DND-41 (cell line): ENCODE measurements around the gene CHRM3.

Source experiments
- ATAC-seq: fragments of 200-7000 bp; cut with Tn5 transposase; 3 replicates; pipeline ENCODE4 v1.9.1; 2021; ENCODE audit warnings: low read depth; ENCODE audit not compliant: insufficient read depth
- DNase-seq: peaks from one replicate; pipeline ENCODE4 v3.0.0-alpha.2; 2020
- H2AFZ ChIP-seq: 2 replicates; pipeline ENCODE4 v1.6.0; 2012; ENCODE audit warnings: low read depth, low read length
- H3K27ac ChIP-seq: 2 replicates; pipeline ENCODE4 v1.5.1; 2012; ENCODE audit warnings: low read length, inconsistent platforms
- H3K27me3 ChIP-seq: fragments of 200-600 bp; sonication (generic); 2 replicates; pipeline ENCODE4 v1.6.0; 2012; ENCODE audit warnings: low read length, mild to moderate bottlenecking, inconsistent platforms; ENCODE audit not compliant: insufficient read depth, poor library complexity
- H3K36me3 ChIP-seq: 2 replicates; pipeline ENCODE4 v1.5.1; 2012; ENCODE audit warnings: low read length, inconsistent platforms; ENCODE audit not compliant: insufficient read depth
- H3K4me1 ChIP-seq: 2 replicates; pipeline ENCODE4 v1.5.1; 2012; ENCODE audit warnings: mild to moderate bottlenecking, low read length; ENCODE audit not compliant: insufficient read depth
- H3K4me2 ChIP-seq: 2 replicates; pipeline ENCODE4 v1.6.0; 2012; ENCODE audit warnings: mild to moderate bottlenecking, moderate library complexity, low read length, inconsistent platforms; ENCODE audit not compliant: insufficient read depth
- H3K4me3 ChIP-seq, 2 experiments: fragments of 200-600 bp in 1 of 2; shearing (Covaris generic) in 1 of 2; 2 replicates each; pipeline ENCODE4 v1.5.1; 2012 to 2016; ENCODE audit warnings: inconsistent platforms in 2 of 2, low read length in 2 of 2, mild to moderate bottlenecking in 2 of 2, low read depth in 1 of 2, moderate library complexity in 1 of 2
- H3K79me2 ChIP-seq: 2 replicates; pipeline ENCODE4 v1.6.0; 2012; ENCODE audit warnings: low read length, inconsistent platforms; ENCODE audit not compliant: insufficient read depth
- H3K9ac ChIP-seq: 2 replicates; pipeline ENCODE4 v1.6.0; 2012; ENCODE audit warnings: low read depth, mild to moderate bottlenecking, inconsistent platforms, low read length, moderate library complexity
- H3K9me3 ChIP-seq: 2 replicates; pipeline ENCODE4 v1.5.1; 2012; ENCODE audit warnings: low read length, moderate library complexity, mild to moderate bottlenecking, inconsistent platforms; ENCODE audit not compliant: insufficient read depth, severe bottlenecking
- H4K20me1 ChIP-seq: 2 replicates; pipeline ENCODE4 v1.6.0; 2012; ENCODE audit warnings: low read length; ENCODE audit not compliant: insufficient read depth
- EZH2 ChIP-seq: IDR thresholded peaks from 3 replicates; pipeline ENCODE4 v1.6.1; 2012; ENCODE audit warnings: borderline replicate concordance, low read depth, mild to moderate bottlenecking, moderate library complexity, low read length, inconsistent platforms; ENCODE audit not compliant: severe bottlenecking
- TF ChIP-seq, protein P1 (sequence below): IDR thresholded peaks from 2 replicates; pipeline ENCODE4 v1.5.1; 2012; ENCODE audit warnings: borderline replicate concordance, low read length, moderate library complexity, mild to moderate bottlenecking; ENCODE audit not compliant: poor library complexity, severe bottlenecking; ENCODE audit errors: extremely low read depth

Gene CHRM3

DNA sequence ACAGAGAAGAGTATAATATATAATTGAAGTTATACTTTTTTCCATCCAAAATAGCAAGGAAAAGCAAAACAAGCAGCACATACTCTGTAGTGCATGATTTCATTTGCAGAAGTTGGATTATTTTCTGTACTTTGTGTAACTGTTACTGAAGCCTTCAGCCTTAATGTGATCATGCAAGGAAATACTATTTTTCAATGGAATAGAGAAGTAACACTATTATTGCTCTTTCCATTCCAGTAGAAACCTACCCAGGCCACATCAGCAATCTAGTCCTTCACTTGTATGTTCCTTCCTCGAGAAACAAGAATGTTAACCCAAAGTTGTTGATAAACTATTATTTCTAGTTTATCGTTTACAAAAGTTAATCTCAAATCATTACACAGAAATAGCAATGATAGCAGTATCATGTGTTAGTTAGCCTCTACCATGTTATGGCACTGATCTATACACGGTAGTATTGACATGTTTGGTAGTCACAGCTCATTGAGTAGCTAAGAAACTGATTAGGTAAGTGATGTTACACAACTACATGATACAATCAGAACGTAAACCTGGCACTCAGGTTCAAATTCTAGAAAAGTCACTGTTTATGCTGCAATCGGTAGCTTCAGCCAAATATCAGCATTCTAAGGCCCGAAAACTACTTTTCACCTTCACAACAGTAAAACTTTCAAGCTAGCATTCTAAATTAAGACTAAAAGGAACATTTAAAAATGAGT is 37.6 kb upstream of the CHRM3 start:
- H3K9me3 ChIP-seq: no peaks in the 10 kb centered on the region
- H3K4me3 ChIP-seq: no peak overlapping the region
- no peak overlapping the region for H2AFZ ChIP-seq
- H4K20me1 ChIP-seq: no peaks in the 10 kb centered on the region
- H3K4me1 ChIP-seq: no peaks in the 10 kb centered on the region
- ATAC-seq: no peak
- DNase-seq: no peak
- H3K36me3 ChIP-seq: no peaks in the 10 kb centered on the region
- TF ChIP-seq, protein P1, sequence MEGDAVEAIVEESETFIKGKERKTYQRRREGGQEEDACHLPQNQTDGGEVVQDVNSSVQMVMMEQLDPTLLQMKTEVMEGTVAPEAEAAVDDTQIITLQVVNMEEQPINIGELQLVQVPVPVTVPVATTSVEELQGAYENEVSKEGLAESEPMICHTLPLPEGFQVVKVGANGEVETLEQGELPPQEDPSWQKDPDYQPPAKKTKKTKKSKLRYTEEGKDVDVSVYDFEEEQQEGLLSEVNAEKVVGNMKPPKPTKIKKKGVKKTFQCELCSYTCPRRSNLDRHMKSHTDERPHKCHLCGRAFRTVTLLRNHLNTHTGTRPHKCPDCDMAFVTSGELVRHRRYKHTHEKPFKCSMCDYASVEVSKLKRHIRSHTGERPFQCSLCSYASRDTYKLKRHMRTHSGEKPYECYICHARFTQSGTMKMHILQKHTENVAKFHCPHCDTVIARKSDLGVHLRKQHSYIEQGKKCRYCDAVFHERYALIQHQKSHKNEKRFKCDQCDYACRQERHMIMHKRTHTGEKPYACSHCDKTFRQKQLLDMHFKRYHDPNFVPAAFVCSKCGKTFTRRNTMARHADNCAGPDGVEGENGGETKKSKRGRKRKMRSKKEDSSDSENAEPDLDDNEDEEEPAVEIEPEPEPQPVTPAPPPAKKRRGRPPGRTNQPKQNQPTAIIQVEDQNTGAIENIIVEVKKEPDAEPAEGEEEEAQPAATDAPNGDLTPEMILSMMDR: no peak
- TF ChIP-seq EZH2: no peak
- no peak overlapping the region for H3K27ac ChIP-seq
- H3K27me3 ChIP-seq: no peaks in the 10 kb centered on the region
- H3K79me2 ChIP-seq: no peaks in the 10 kb centered on the region
- H3K9ac ChIP-seq: no peak overlapping the region
- H3K4me2 ChIP-seq: no peak overlapping the region

DNA sequence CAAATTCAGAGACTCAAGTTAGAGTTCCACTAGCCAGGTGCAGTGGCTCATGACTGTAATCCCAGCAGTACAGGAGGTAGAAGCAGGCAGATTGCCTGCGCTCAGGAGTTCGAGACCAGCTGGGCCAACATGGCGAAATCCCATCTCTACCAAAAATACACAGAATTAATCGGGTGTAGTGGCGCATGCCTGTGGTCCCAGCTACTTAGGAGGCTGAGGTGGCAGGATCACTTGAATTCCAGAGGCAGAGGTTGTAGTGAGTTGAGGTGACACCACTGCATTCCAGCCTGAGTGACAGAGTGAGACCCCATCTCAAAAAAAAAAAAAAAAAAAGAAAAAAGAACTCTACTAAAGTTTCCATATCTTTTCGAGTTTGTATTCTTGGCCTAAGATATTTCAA is 36.7 kb upstream of the CHRM3 start:
- no peak for ATAC-seq
- Histone ChIP-seq H3K79me2 (no peaks in the 10 kb centered on the region), H2AFZ (no peak overlapping the region), H3K27me3 (no peaks in the 10 kb centered on the region), H3K36me3 (no peaks in the 10 kb centered on the region), H3K9ac (no peak overlapping the region), H3K9me3 (no peaks in the 10 kb centered on the region), H3K4me1 (no peaks in the 10 kb centered on the region), H3K4me3 (no peak overlapping the region), H3K4me2 (no peak overlapping the region), H4K20me1 (no peaks in the 10 kb centered on the region), H3K27ac (no peak overlapping the region)
- TF ChIP-seq, protein P1: no peak
- no peak for TF ChIP-seq EZH2
- DNase-seq: no peak

DNA sequence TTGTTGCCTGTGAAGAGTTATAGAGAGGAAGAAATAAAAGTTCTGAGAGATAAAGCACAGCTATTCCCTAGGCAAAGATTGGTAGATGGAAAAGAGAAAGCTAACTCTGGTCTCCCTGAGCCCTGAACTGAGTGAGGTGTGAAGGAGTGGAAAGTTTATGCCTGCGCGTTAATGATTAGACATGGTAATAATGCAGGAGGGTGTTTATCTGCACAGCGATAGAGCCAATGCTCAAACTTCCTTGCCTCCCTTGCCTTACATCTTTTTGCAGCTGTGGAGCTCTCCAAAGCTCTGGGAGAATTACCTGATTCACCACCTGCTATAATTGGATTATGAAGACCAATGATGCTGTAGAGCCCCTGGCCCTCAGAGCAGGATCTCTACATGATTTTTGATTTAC is 32.8 kb upstream of the CHRM3 start:
- no peak for ATAC-seq
- no peak overlapping the region for H2AFZ ChIP-seq
- H3K9ac ChIP-seq: no peak overlapping the region
- H3K79me2 ChIP-seq: no peaks in the 10 kb centered on the region
- no peaks in the 10 kb centered on the region for H3K4me1 ChIP-seq
- H3K4me3 ChIP-seq: no peak overlapping the region
- no peaks in the 10 kb centered on the region for H3K27me3 ChIP-seq
- DNase-seq: no peak
- H3K4me2 ChIP-seq: no peak overlapping the region
- TF ChIP-seq, protein P1: no peak
- no peak for TF ChIP-seq EZH2
- H3K9me3 ChIP-seq: no peaks in the 10 kb centered on the region
- no peaks in the 10 kb centered on the region for H4K20me1 ChIP-seq
- no peaks in the 10 kb centered on the region for H3K36me3 ChIP-seq
- H3K27ac ChIP-seq: no peak overlapping the region
